HepG2 (cell line): ENCODE data around the gene MED25. TPM values are rescaled to one million over a fixed set of nuclear protein-coding genes. Genes with fewer than 3 reads are reported as not detected.

Experiments used
- CEBPG ChIP-seq: IDR thresholded peaks from 2 replicates; pipeline ENCODE4 v1.6.1; 2016
- CERS6 ChIP-seq: sonication (generic); formaldehyde crosslinking; IDR thresholded peaks from 2 replicates; pipeline ENCODE4 v1.5.0; 2020; ENCODE audit warnings: missing genetic modification reagents
- EED ChIP-seq: sonication (generic); formaldehyde crosslinking; IDR thresholded peaks from 2 replicates; pipeline ENCODE4 v1.5.0; 2020; ENCODE audit warnings: mild to moderate bottlenecking, missing genetic modification reagents
- FOXP1 ChIP-seq, 2 experiments: fragments of 450-650 bp in 1 of 2; IDR thresholded peaks; 2 replicates each; pipeline ENCODE4 v1.6.1; 2017 to 2018; ENCODE audit warnings: antibody characterized with exemption in 1 of 2
- HBP1 ChIP-seq: IDR thresholded peaks from 2 replicates; pipeline ENCODE4 v1.6.1; 2016; ENCODE audit warnings: low read depth, control low read depth
- HNRNPUL1 ChIP-seq: fragments of 200-400 bp; formaldehyde crosslinking; IDR thresholded peaks from 2 replicates; pipeline ENCODE4 v1.6.1; 2017; ENCODE audit warnings: low read depth, mild to moderate bottlenecking, low read length, moderate library complexity
- KLF15 ChIP-seq: sonication (generic); formaldehyde crosslinking; IDR thresholded peaks from 2 replicates; pipeline ENCODE4 v1.8.1; 2023; ENCODE audit warnings: borderline replicate concordance, mild to moderate bottlenecking, inconsistent platforms, missing genetic modification reagents, mixed read lengths
- KLF6 ChIP-seq: IDR thresholded peaks from 2 replicates; pipeline ENCODE4 v1.8.0; 2016; ENCODE audit warnings: missing biosample characterization, missing genetic modification reagents
- MTF1 ChIP-seq: sonication (generic); formaldehyde crosslinking; IDR thresholded peaks from 2 replicates; pipeline ENCODE4 v1.5.0; 2020; ENCODE audit warnings: missing genetic modification reagents
- NBN ChIP-seq: fragments of 450-650 bp; conservative IDR thresholded peaks from 2 replicates; pipeline ENCODE4 v1.6.1; 2017
- NFYB ChIP-seq: sonication (generic); formaldehyde crosslinking; IDR thresholded peaks from 2 replicates; pipeline ENCODE4 v1.4.0; 2020; ENCODE audit warnings: missing genetic modification reagents
- RXRB ChIP-seq: IDR thresholded peaks from 2 replicates; pipeline ENCODE4 v1.6.1; 2016; ENCODE audit warnings: borderline replicate concordance, missing genetic modification reagents, missing compliant biosample characterization
- TFDP2 ChIP-seq: sonication (generic); formaldehyde crosslinking; IDR thresholded peaks from 2 replicates; pipeline ENCODE4 v1.4.0; 2020; ENCODE audit warnings: missing genetic modification reagents
- ZBTB7A ChIP-seq: sonication (generic); formaldehyde crosslinking; IDR thresholded peaks from 2 replicates; pipeline ENCODE4 v1.8.0; 2022; ENCODE audit warnings: mild to moderate bottlenecking, missing genetic modification reagents
- ZGPAT ChIP-seq: IDR thresholded peaks from 2 replicates; pipeline ENCODE4 v1.6.1; 2016; ENCODE audit warnings: mild to moderate bottlenecking
- ZMYM3 ChIP-seq: sonication (generic); formaldehyde crosslinking; IDR thresholded peaks from 2 replicates; pipeline ENCODE4 v1.5.1; 2020; ENCODE audit warnings: mild to moderate bottlenecking, missing genetic modification reagents
- ZNF383 ChIP-seq: sonication (generic); formaldehyde crosslinking; IDR thresholded peaks from 2 replicates; pipeline ENCODE4 v1.4.0; 2020; ENCODE audit warnings: missing genetic modification reagents, mild to moderate bottlenecking, borderline replicate concordance
- ZNF441 ChIP-seq: sonication (generic); formaldehyde crosslinking; IDR thresholded peaks from 2 replicates; pipeline ENCODE4 v1.7.0; 2021; ENCODE audit warnings: missing genetic modification reagents, borderline replicate concordance
- ZNF510 ChIP-seq: sonication (generic); formaldehyde crosslinking; IDR thresholded peaks from 2 replicates; pipeline ENCODE4 v1.4.0; 2020; ENCODE audit warnings: low read depth, mild to moderate bottlenecking, missing genetic modification reagents
- ZNF513 ChIP-seq: sonication (generic); formaldehyde crosslinking; conservative IDR thresholded peaks from 2 replicates; pipeline ENCODE4 v1.5.0; 2020; ENCODE audit warnings: missing genetic modification reagents
- ZNF546 ChIP-seq: sonication (generic); formaldehyde crosslinking; conservative IDR thresholded peaks from 2 replicates; pipeline ENCODE4 v1.8.1; 2023; ENCODE audit warnings: mild to moderate bottlenecking, missing genetic modification reagents
- ZNF776 ChIP-seq: sonication (generic); formaldehyde crosslinking; IDR thresholded peaks from 2 replicates; pipeline ENCODE4 v1.4.0; 2020; ENCODE audit warnings: mild to moderate bottlenecking, missing genetic modification reagents
- ZNF883 ChIP-seq: sonication (generic); formaldehyde crosslinking; IDR thresholded peaks from 2 replicates; pipeline ENCODE4 v1.5.1; 2020; ENCODE audit warnings: mild to moderate bottlenecking, missing genetic modification reagents; ENCODE audit errors: not compliant biosample characterization
- polyA plus RNA-seq, 8 experiments: library from polyadenylated mRNA; depleted of rRNA in 3 of 8; stranded (reverse) in 7 of 8; unstranded in 1 of 8; fragments of >200 nt; fragmentation: Illumina TruSeq in 4 of 8; extraction: Trizol in 4 of 8; gene quantifications; 2 replicates each; pipeline versions ENCODE4 v1.2.1 to v1.2.3, GENCODE V29; 2011 to 2016; ENCODE audit warnings: low read depth in 4 of 8, missing spikeins in 1 of 8, mixed read lengths in 1 of 8; ENCODE audit not compliant: insufficient read depth in 1 of 8
- total RNA-seq, 5 experiments: library from RNA; depleted of rRNA; stranded (reverse); fragments of >200 nt; fragmentation: Illumina TruSeq; extraction: Trizol; gene quantifications; 2 replicates each; pipeline ENCODE4 v1.2.3, GENCODE V29; 2016; ENCODE audit warnings: low read depth in 1 of 5
- TF ChIP-seq, protein P1 (sequence below): sonication (generic); formaldehyde crosslinking; IDR thresholded peaks from 2 replicates; pipeline ENCODE4 v1.5.0; 2020; ENCODE audit warnings: missing genetic modification reagents

The MED25 gene
- total and polyA plus RNA-seq, 2 of the 13 experiments (the other 11 are each of a cell fraction or from before 2014, with no cell fraction given): 11.1 to 15.1 TPM

- TF ChIP-seq ZGPAT (peak; percentile 75), ZNF383 (no peak), RXRB (CRISPR knock-in tag) (peak; percentile 47), TFDP2 (CRISPR knock-in tag) (peak; percentile 37; the same call in 1 of the 2 replicates), FOXP1 (IDR thresholded peaks at IDR 0.05) (no peak), FOXP1 (CRISPR knock-in tag; IDR thresholded peaks at IDR 0.05) (no peak), EED (peak; percentile 67; the same call in 1 of the 2 replicates), CEBPG (CRISPR knock-in tag) (peak; percentile 85), HBP1 (no peak), HNRNPUL1 (no peak), ZBTB7A (CRISPR knock-in tag) (no peak), ZNF513 (no peak), MTF1 (CRISPR knock-in tag) (no peak), ZNF510 (no peak), NFYB (0 out of 2 replicates have a peak, but pooled peaks have one; percentile 29), ZMYM3 (CRISPR knock-in tag) (no peak), CERS6 (no peak), NBN (no peak), KLF6 (CRISPR knock-in tag) (no peak; the same call in 1 of the 2 replicates), ZNF546 (CRISPR knock-in tag) (no peak), KLF15 (CRISPR knock-in tag) (no peak), ZNF441 (CRISPR knock-in tag) (no peak; the same call in 1 of the 2 replicates), ZNF776 (CRISPR knock-in tag) (peak; percentile 50; the same call in 1 of the 2 replicates), ZNF883 (CRISPR knock-in tag) (peak; percentile 43)
- TF ChIP-seq, protein P1, sequence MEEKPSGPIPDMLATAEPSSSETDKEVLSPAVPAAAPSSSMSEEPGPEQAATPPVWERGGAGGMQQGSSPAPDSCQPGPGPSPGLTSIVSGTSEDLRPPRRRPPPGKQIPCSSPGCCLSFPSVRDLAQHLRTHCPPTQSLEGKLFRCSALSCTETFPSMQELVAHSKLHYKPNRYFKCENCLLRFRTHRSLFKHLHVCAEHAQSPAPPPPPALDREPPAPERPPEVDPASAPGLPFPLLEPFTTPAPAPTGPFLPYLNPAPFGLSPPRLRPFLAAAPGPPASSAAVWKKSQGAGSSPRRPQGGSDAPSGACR (CRISPR knock-in tag): peak; percentile 90; the same call in 1 of the 2 replicates
Observed at GRCh38 chr19:49876422-49877019, 58.4 kb downstream of the MED25 start (continued).
